ENCODE data around the gene LHX8.

Gene LHX8

DNA sequence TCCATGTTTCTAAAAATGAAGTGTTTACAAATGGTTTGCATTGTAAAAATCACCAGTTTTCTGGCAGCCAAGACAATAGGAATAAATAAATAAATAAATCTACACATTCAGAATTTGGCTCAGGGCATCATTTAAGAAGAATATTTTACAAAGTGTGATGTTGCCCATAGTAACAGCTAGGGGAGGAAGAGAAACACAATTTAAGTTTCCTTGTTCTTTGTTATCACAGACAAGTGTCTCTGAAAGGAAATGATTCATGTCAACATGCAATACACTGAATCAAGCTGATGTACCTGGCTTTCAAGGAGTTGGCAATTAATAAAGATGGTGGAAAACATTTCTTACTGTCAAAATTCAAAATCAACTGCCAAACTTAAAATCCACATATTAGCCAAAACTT, 74.7 kb downstream of the LHX8 start:
- DNase-seq = no peak

Measured in NCI-H524 (cell line).